Femur (tissue), 1 donor: ENCODE measurements around the gene C19orf81.
A peak's percentile ranks its signal among the peaks of the same experiment; 100 is the strongest.

ENCODE experiments used
- DNase-seq: peaks from one replicate; pipeline ENCODE4 v3.0.0-alpha.2; 2017

Gene C19orf81

GRCh38 chr19:50686310-50687032 is 37.2 kb downstream of the C19orf81 start:
- DNase-seq = no peak

- no peak for DNase-seq
Observed at GRCh38 chr19:50688766-50689165, 39.5 kb downstream of the C19orf81 start.

GRCh38 chr19:50690439-50690838 is 41.2 kb downstream of the C19orf81 start:
- DNase-seq = no peak

- DNase-seq = no peak
Observed at GRCh38 chr19:50693064-50693975, 44.1 kb downstream of the C19orf81 start.

GRCh38 chr19:50694815-50695145 is 45.5 kb downstream of the C19orf81 start:
- DNase-seq = no peak

- peak; percentile 43 for DNase-seq
Observed at GRCh38 chr19:50695251-50696093, 46.2 kb downstream of the C19orf81 start.

GRCh38 chr19:50696094-50696483 is 46.8 kb downstream of the C19orf81 start:
- DNase-seq = no peak

GRCh38 chr19:50697414-50698124 is 48.3 kb downstream of the C19orf81 start:
- no peak for DNase-seq

GRCh38 chr19:50701367-50701985 is 52.2 kb downstream of the C19orf81 start:
- no peak for DNase-seq

- DNase-seq = no peak
Observed at GRCh38 chr19:50702158-50702870, 53.1 kb downstream of the C19orf81 start.

- DNase-seq = no peak
Observed at GRCh38 chr19:50702871-50703829, 53.9 kb downstream of the C19orf81 start.

GRCh38 chr19:50703915-50704796 is 54.9 kb downstream of the C19orf81 start:
- DNase-seq = no peak

- peak; percentile 48 for DNase-seq
Observed at GRCh38 chr19:50705422-50706019, 56.3 kb downstream of the C19orf81 start.

GRCh38 chr19:50706387-50706786 is 57.1 kb downstream of the C19orf81 start:
- DNase-seq = no peak

GRCh38 chr19:50708179-50708879 is 59.1 kb downstream of the C19orf81 start:
- no peak for DNase-seq
